Large intestine (tissue), 3 donors: Measurements from ENCODE around the gene DPM2. TPM values are rescaled to one million over a fixed set of nuclear protein-coding genes. Genes with fewer than 3 reads are reported as not detected.

Experiments used
- DNase-seq, 2 donors: peaks; one replicate each; pipeline versions ENCODE4 v3.0.0 to v3.0.0-alpha.2; 2013
- H3K27ac ChIP-seq: one replicate; pipeline ENCODE4 v1.5.1; 2013; ENCODE audit warnings: low read length
- H3K27me3 ChIP-seq: 2 replicates; pipeline ENCODE4 v1.6.1; 2013; ENCODE audit warnings: low read length; ENCODE audit not compliant: control insufficient read depth, insufficient read depth
- H3K36me3 ChIP-seq: 2 replicates; pipeline ENCODE4 v1.6.1; 2013; ENCODE audit warnings: low read length; ENCODE audit not compliant: control insufficient read depth, insufficient read depth
- H3K4me1 ChIP-seq: one replicate; pipeline ENCODE4 v1.6.1; 2013; ENCODE audit warnings: low read length; ENCODE audit not compliant: control insufficient read depth, insufficient read depth
- H3K4me3 ChIP-seq: one replicate; pipeline ENCODE4 v1.5.1; 2013; ENCODE audit warnings: low read length
- H3K9me3 ChIP-seq: one replicate; pipeline ENCODE4 v1.6.1; 2013; ENCODE audit warnings: mild to moderate bottlenecking, low read depth, low read length, moderate library complexity; ENCODE audit not compliant: control insufficient read depth
- WGBS: methylation state at CpG from one replicate; pipeline ENCODE4 v1.1.5; 2013; ENCODE audit warnings: low lambda C conversion rate; ENCODE audit not compliant: insufficient coverage; 5-methylcytosine and 5-hydroxymethylcytosine counted together
- polyA plus RNA-seq: library from polyadenylated mRNA; unstranded; fragments of 120-200 nt; gene quantifications from one replicate; pipeline ENCODE4 v1.2.1, GENCODE V29; 2013

DPM2 gene
- polyA plus RNA-seq, 1 donor, result 33.2 TPM

- Histone ChIP-seq H3K4me3 (peak overlapping the region; percentile 23), H3K36me3 (no peaks in the 10 kb centered on the region), H3K27ac (no peak overlapping the region), H3K9me3 (peaks cover 3% of the 10 kb centered on the region), H3K4me1 (peaks cover 25% of the 10 kb centered on the region), H3K27me3 (peaks cover 81% of the 10 kb centered on the region)
- WGBS, result no CpG with 5 or more reads among the region's 56 CpGs
- no peak for DNase-seq
Observed at GRCh38 chr9:127927201-127927987, 10.3 kb downstream of the DPM2 start.

GRCh38 chr9:127926906-127927200 is 10.8 kb downstream of the DPM2 start:
- Histone ChIP-seq H3K36me3 (no peaks in the 10 kb centered on the region), H3K27me3 (peaks cover 85% of the 10 kb centered on the region)

GRCh38 chr9:127925959-127926905 is 11.4 kb downstream of the DPM2 start:
- Histone ChIP-seq H3K4me3 (no peak overlapping the region), H3K27ac (no peak overlapping the region), H3K4me1 (peaks cover 28% of the 10 kb centered on the region), H3K9me3 (peaks cover 6% of the 10 kb centered on the region), H3K36me3 (no peaks in the 10 kb centered on the region), H3K27me3 (peaks cover 83% of the 10 kb centered on the region)
- no peak for DNase-seq
- no CpG with 5 or more reads among the region's 14 CpGs for WGBS

More at GRCh38 chr9:127926906-127927200, 10.8 kb downstream of the DPM2 start:
- no CpG with 5 or more reads among the region's 19 CpGs for WGBS
- DNase-seq, result no peak
- H3K4me1 ChIP-seq, result peaks cover 27% of the 10 kb centered on the region
- H3K9me3 ChIP-seq, result peaks cover 3% of the 10 kb centered on the region
- no peak overlapping the region for H3K27ac ChIP-seq
- peak overlapping the region; percentile 21 for H3K4me3 ChIP-seq

- peaks cover 69% of the 10 kb centered on the region for H3K27me3 ChIP-seq
- H3K27ac ChIP-seq, result no peak overlapping the region
- DNase-seq, result no peak
- H3K4me3 ChIP-seq, result no peak overlapping the region
- H3K4me1 ChIP-seq, result peaks cover 22% of the 10 kb centered on the region
- WGBS, result no CpG with 5 or more reads among the region's 22 CpGs
- no peaks in the 10 kb centered on the region for H3K36me3 ChIP-seq
- H3K9me3 ChIP-seq, result peaks cover 6% of the 10 kb centered on the region
Observed at GRCh38 chr9:127924736-127925444, 12.8 kb downstream of the DPM2 start.

- H3K9me3 ChIP-seq, result peaks cover 6% of the 10 kb centered on the region
- peaks cover 58% of the 10 kb centered on the region for H3K27me3 ChIP-seq
- no CpG with 5 or more reads among the region's 8 CpGs for WGBS
- peaks cover 22% of the 10 kb centered on the region for H3K4me1 ChIP-seq
- no peak overlapping the region for H3K4me3 ChIP-seq
- no peak for DNase-seq
- no peaks in the 10 kb centered on the region for H3K36me3 ChIP-seq
- H3K27ac ChIP-seq, result no peak overlapping the region
Observed at GRCh38 chr9:127923771-127924170, 13.9 kb downstream of the DPM2 start.

- Histone ChIP-seq H3K4me1 (peaks cover 19% of the 10 kb centered on the region), H3K27ac (no peak overlapping the region), H3K4me3 (no peak overlapping the region), H3K27me3 (peaks cover 51% of the 10 kb centered on the region), H3K9me3 (peaks cover 6% of the 10 kb centered on the region), H3K36me3 (no peaks in the 10 kb centered on the region)
- no CpG with 5 or more reads among the region's 6 CpGs for WGBS
- DNase-seq, result no peak
Observed at GRCh38 chr9:127923046-127923445, 14.6 kb downstream of the DPM2 start.

- H3K27me3 ChIP-seq, result peaks cover 42% of the 10 kb centered on the region
- no peak overlapping the region for H3K4me3 ChIP-seq
- DNase-seq, result no peak
- H3K27ac ChIP-seq, result no peak overlapping the region
- 7% methylated on average over 3 of the region's 45 CpGs for WGBS
- peaks cover 3% of the 10 kb centered on the region for H3K9me3 ChIP-seq
- H3K36me3 ChIP-seq, result no peaks in the 10 kb centered on the region
- peaks cover 14% of the 10 kb centered on the region for H3K4me1 ChIP-seq
Observed at GRCh38 chr9:127921557-127922120, 16.0 kb downstream of the DPM2 start.

- Histone ChIP-seq H3K4me3 (no peak overlapping the region), H3K4me1 (peaks cover 21% of the 10 kb centered on the region), H3K27ac (no peak overlapping the region), H3K9me3 (peaks cover 3% of the 10 kb centered on the region), H3K36me3 (no peaks in the 10 kb centered on the region), H3K27me3 (peaks cover 34% of the 10 kb centered on the region)
- no peak for DNase-seq
- WGBS, result no CpG with 5 or more reads among the region's 7 CpGs
Observed at GRCh38 chr9:127920794-127921193, 16.9 kb downstream of the DPM2 start.

- H3K4me1 ChIP-seq, result peaks cover 33% of the 10 kb centered on the region
- H3K4me3 ChIP-seq, result no peak overlapping the region
- no CpG with 5 or more reads among the region's 8 CpGs for WGBS
- peaks cover 3% of the 10 kb centered on the region for H3K9me3 ChIP-seq
- peak in 1 of 2 donors; percentile 45 for DNase-seq
- no peaks in the 10 kb centered on the region for H3K36me3 ChIP-seq
- no peak overlapping the region for H3K27ac ChIP-seq
- peaks cover 22% of the 10 kb centered on the region for H3K27me3 ChIP-seq
Observed at GRCh38 chr9:127919253-127919815, 18.3 kb downstream of the DPM2 start.
